GM12874 (cell line): Measurements from ENCODE around the gene GDI1.

Source experiments
- CTCF ChIP-seq: IDR thresholded peaks from 2 replicates; pipeline ENCODE4 v1.5.1; 2011; ENCODE audit warnings: low read depth, mild to moderate bottlenecking, control low read depth, low read length, moderate library complexity; ENCODE audit not compliant: insufficient read depth

The GDI1 gene

GRCh38 chrX:154471839-154472684 is 35.1 kb downstream of the GDI1 start:
- no peak for TF ChIP-seq CTCF

DNA sequence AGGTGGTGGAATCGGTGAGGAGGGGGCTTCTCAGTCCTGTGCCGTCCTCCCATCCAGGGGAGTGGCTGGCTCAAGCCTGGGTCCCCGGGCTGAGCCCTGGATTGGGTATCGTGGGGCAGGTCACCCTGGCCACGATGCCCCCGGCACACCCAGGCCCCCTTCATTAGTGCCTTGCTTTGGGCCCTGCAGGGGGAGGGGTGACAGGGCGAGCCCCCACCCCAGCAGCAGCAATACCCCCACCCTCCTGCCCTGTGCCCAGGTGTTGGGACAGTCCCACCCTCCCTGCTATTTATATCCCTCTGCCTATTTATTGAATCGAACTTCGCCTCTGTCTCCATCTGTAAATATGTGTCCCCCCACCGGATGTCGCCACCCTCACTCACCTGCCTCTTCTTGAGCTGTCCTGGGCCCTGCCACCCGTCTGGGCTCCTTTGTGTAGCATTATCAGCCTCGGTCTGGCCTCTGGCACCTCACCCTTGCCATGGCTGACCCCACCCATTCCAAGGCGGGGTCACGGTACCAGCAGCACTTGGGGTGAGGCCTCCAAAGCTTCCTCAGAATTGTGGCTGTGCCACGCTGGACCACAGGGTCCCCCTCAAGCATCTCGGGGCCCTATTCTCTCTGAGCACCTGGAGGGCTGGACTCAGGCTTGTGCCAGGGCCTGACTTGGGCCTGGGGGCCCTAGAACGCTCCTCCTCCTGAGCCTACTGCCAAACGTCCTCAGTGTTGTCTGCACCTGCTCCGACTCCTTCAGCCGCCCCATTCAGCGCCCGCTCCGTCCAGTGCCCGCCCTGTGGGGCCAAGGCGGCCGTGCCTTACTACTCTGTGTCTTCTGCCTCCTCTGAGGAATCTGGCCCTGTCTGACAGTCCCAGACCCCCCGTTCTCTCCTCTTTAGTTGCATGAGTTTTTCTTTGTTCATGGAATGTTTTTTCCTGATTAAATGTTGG is 36.0 kb downstream of the GDI1 start:
- no peak for TF ChIP-seq CTCF

- TF ChIP-seq CTCF: no peak
Observed at GRCh38 chrX:154473683-154474082, 36.7 kb downstream of the GDI1 start.

- TF ChIP-seq CTCF: no peak
Observed at GRCh38 chrX:154476821-154477220, 39.9 kb downstream of the GDI1 start.

DNA sequence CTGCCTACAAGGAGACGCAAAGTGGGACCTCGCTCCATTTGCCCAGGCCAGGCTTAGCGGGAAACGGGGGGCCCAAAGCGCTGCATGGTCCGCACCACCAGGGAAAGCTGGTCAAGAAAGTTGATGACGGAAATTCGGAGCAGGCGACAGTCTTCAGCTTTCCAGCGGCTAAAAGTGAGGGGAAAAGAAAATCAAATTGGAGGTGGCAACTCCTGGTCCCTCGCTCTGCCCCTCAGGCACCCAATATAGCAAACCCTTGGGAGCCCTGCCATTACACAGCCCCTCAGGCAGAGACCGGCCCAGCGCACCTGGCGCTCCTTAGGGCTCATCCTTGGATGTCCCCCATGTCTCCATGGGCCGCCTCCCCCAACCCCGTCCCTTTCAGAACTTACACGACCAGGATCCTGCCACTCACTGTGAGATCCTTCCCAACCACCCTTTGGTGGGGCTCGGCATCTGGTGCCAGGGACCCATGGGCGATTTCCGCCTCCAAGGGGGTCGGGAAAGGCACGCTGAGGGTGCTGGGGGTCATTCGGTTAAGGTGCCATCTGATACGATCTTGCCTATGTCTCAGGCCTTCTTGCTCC is 41.0 kb downstream of the GDI1 start:
- no peak for TF ChIP-seq CTCF

GRCh38 chrX:154478728-154479622 is 42.0 kb downstream of the GDI1 start, which contains the start of gene LAGE3:
Gene LAGE3, minus strand, starts transcription at chrX:154479281. Its CDS starts 366 bp downstream, at chrX:154478915.
- TF ChIP-seq CTCF: no peak
